Epithelial cell of esophagus (primary cell): ENCODE measurements around the gene TTLL6.
"Not testable (repeated sequence)": the region's sequence is repeated elsewhere in the genome, so short reads cannot be mapped to it uniquely, and the experiment has no call there.

ENCODE experiments used
- DNase-seq: peaks from one replicate; pipeline ENCODE4 v3.0.0; 2010; ENCODE audit warnings: low read depth
- H3K4me3 ChIP-seq: 2 replicates; pipeline ENCODE4 v1.5.1; 2011; ENCODE audit warnings: mild to moderate bottlenecking, low read length, control low read depth
- TF ChIP-seq, protein P1 (sequence below): IDR thresholded peaks from 2 replicates; pipeline ENCODE4 v1.5.1; 2011; ENCODE audit warnings: low read depth, mild to moderate bottlenecking, low read length, control low read depth, inconsistent platforms; ENCODE audit not compliant: insufficient read depth; ENCODE audit errors: missing control alignments

The TTLL6 gene

DNA sequence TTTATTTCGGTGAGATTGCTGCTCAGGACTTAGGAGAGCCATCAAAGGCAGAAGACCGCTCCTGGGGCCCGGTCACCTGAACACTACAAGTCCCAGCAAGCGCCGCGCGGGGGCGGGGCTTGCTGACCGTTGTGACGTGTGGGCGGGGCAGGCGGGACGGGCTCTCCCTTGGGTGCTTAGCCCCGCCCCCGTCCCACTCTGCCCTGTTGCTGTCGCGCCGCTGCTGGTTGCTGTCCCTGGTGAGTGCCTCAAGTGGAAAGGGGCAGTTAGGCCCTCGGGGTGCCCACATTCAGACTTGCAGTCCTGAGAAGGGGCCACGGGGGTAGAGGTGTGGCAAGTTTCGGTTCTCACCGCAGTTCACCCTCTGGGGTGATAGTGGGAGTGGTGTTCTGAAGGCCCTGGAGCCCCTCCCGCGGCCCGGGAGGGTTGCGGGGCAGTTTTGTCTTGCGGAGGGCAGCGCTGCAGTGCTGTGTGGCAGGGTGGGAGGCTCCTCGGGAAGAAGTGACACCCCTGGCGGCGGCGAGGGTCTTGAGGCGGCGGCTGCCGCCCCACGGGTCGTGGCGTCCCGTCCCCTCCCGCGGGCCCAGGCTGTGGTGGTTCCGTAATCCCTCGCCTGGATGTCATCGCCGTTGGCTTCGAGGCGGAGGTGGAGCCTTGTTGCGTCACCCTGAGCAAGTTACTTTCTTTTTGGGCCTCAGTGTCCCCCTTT is 14.0 kb upstream of the TTLL6 start, which contains the start of gene CALCOCO2:
CALCOCO2 (plus strand) TSS at position 196 of the 709 bp plus-strand sequence. CDS start 10,673 bp downstream, outside the sequence.
- DNase-seq: peak; percentile 95
- peak within 1 kb of the TSS; percentile 84 for H3K4me3 ChIP-seq
- TF ChIP-seq, protein P1, sequence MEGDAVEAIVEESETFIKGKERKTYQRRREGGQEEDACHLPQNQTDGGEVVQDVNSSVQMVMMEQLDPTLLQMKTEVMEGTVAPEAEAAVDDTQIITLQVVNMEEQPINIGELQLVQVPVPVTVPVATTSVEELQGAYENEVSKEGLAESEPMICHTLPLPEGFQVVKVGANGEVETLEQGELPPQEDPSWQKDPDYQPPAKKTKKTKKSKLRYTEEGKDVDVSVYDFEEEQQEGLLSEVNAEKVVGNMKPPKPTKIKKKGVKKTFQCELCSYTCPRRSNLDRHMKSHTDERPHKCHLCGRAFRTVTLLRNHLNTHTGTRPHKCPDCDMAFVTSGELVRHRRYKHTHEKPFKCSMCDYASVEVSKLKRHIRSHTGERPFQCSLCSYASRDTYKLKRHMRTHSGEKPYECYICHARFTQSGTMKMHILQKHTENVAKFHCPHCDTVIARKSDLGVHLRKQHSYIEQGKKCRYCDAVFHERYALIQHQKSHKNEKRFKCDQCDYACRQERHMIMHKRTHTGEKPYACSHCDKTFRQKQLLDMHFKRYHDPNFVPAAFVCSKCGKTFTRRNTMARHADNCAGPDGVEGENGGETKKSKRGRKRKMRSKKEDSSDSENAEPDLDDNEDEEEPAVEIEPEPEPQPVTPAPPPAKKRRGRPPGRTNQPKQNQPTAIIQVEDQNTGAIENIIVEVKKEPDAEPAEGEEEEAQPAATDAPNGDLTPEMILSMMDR: no peak

DNA sequence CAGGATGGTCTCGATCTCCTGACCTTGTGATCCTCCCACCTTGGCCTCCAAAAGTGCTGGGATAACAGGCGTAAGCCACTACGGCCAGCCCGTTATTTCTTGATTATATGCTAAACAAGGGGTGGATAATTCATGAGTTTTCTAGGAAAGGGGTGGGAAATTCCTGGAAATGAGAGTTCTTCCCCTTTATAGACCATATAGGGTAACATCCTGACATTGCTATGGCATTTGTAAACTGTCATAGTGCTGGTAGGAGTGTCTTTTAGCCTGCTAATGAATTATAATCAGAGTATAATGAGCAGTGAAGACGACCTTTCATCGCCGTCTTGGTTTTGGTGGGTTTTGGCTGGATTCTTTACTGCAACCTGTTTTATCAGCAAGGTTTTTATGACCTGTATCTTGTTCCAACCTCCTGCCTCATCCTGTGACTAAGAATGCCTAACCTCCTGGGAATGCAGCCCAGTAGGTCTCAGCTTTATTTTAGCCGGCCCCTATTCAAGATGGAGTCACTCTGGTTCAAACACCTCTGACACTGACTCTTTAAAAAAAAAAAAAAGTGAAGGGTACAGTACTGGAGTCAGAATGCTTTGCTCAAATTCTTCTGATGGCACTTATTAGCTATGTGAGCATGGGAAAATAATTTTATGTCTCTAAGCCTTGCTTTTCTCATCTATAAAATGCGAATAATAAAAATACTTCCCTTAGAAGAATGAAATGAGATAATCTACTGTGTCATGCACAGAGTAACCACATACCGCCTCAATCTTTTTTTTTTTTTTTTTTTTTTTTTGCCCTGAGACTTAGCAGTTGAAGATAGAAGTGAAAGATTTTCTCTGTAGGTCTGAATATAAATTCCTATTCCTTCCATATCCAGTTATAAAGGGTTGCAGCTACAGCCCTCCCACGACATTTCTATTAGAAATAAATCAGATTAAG is 8.7 kb upstream of the TTLL6 start:
- no peak overlapping the region for H3K4me3 ChIP-seq
- TF ChIP-seq, protein P1: no peak
- peak; percentile 63 for DNase-seq

DNA sequence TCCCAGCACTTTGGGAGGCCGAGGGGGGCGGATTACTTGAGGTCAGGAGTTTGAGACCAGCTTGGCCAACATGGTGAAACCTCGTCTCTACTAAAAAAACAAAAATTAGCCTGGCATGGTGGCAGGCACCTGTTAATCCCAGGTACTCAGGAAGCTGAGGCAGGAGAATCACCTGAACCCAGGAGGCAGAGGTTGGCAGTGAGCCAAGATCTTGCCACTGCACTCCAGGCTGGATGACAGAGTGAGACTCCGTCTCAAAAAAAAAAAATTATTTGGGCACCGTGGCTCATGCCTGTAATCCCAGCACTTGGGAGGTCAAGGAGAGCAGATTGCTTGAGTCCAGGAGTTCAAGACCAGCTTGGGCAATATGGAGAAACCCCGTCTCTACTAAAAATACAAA is 3.9 kb upstream of the TTLL6 start:
- not testable (repeated sequence) for H3K4me3 ChIP-seq, DNase-seq

DNA sequence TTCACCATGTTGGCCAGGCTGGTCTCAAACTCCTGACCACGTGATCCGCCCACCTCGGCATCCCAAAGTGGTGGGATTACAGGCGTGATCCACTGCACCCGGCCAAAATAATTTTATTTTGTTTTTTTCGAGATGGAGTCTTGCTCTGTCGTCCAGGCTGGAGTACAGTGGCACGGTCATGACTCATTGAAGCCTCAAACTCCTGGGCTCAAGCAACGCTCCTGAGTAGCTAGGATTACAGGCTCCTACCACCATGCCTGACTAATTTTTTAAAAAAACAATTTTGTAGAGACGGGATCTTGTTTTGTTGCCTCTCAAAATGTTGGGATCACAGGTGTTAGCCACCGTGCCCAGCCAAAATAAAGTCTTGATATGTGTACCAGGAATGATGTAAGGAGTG is 2.4 kb upstream of the TTLL6 start:
- TF ChIP-seq, protein P1: no peak
- DNase-seq: no peak
- no peak overlapping the region for H3K4me3 ChIP-seq

DNA sequence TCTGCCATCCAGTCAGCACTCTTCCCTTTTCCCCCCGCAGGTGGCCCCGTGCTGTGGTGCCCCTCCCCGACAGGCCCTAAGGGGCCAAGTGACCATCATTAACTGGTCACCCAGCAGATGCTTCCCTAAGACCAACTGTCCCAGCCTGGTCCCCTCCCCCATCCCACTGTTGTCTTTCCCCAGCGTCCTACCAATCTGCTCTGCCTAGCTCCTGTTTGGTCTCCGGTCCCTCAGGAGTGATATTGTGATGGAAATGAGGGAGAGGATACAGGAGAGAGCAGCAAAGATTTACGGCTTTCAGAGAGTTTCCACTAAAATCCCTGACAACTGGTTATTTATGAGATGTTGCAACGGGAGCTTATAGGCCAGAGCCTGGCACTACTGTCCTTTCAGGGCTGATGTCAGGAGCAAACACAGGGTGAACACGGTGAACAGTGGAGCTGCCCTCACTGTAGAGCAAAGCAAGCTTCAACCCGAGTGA is 1.4 kb upstream of the TTLL6 start:
- TF ChIP-seq, protein P1: no peak
- DNase-seq: no peak
- no peak overlapping the region for H3K4me3 ChIP-seq

DNA sequence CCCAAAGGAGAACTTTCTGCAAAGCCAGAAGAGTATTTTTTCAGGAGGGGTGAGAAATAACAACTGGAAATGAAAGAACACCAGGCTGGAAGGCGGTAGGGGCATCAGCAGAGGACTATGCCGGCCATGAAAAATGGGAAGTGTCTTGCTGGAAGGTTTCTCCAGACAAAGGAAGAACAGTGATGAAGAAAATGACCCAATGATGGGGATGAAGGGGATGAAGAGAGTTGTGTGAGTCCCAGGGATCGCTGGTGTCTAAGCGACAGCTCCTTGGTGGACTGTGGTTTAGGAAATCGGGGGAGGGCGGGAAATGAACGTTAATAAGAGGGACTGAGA is 623 bp downstream of the TTLL6 start:
- TF ChIP-seq, protein P1: no peak
- no peak overlapping the region for H3K4me3 ChIP-seq
- no peak for DNase-seq

DNA sequence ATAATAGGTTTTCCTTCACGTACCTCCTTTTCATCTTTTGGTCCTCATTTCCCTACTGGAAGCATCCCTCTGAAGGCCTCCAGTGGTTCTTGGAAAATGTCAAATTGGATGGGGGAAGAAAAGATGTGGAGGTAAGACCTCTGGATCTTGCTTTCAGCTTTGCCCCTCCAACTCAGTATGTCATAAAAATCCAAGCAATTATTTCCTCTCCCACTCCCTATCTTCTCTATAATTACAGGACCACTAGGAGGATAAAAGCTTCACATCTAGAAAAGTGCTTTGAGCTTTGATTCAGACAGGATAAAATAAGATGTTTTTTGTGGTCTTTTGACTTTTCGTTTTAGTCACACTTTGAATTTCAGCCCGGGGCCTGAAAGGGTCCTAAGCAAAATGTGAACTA is 1.7 kb downstream of the TTLL6 start:
- TF ChIP-seq, protein P1: no peak
- DNase-seq: no peak
- no peak overlapping the region for H3K4me3 ChIP-seq
